Activated gamma-delta T cell treated with anti-CD3 and anti-CD28 coated beads, Interleukin-2, amount 50 U/mL, for 16 hours (primary cell): ENCODE results near the gene ZSWIM5.
"Not testable (repeated sequence)": the region's sequence is repeated elsewhere in the genome, so short reads cannot be mapped to it uniquely, and the experiment has no call there.

Experiments
- DNase-seq: peaks from one replicate; pipeline ENCODE4 v3.0.0-alpha.2; 2020; ENCODE audit warnings: low read depth

Gene ZSWIM5

DNA sequence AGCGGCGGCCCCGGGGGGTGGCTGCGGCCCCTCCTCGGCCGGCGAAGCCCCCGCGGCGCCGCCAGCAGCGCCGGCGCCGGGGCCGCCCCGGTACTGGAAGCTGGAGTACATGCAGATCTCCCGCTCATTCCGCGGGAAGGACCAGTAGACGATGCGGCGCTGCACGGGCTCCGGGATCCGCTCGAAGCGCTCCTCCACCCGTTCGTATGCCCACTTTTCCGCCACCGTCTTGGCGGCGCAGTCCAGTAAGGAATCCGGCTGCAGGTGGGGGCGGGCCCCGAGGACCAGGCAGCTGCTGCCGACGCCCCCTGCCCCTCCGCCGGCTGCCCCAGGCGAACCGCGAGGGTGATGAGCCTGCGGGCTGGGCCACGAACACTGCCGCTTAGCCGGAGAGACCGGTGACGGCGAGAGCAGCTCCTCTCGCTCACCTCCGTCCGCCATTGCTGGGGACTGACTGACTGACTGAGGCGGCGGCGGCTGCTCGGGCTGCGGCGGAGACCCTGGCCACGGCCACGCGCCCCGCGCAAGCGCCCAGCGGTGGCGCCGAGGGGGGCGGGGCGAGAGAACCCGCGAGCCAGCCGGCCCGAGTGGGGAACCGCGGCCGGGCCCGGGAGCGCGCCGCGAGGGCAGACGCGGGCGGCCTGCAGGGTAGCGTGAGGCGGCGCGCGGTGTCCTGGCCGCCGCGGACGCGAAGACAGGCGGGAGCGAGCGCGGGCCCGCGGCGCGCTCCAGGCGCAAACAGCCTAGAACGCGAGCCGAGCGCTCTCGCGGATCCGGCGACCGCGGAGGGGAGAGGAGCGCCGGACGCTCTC is at the start of gene ZSWIM5:
Gene ZSWIM5 (minus strand): TSS at position 696 of the 812 bp plus-strand sequence. CDS start 255 bp downstream, at position 441.
- peak; percentile 29 for DNase-seq

DNA sequence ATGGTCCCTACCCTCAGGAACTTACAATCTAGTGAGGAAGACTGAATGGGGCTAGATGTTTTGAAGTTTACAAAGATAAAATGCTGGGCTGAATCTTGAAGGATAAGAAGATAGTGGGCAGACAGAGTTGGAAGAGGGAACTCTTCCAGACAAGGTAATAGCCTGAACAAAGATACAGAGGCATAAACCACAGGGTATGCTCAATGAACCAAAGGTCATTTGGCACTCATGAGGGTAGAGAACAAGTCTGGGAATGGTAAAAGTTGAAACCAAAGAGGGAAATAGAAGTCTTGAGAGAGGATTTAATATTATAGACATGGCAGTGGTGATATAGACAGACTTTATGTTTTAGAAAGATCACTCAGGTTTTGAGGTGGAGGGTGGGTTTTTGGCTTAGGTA is 48.1 kb upstream of the ZSWIM5 start:
- no peak for DNase-seq

GRCh38 chr1:45250544-45250943 is 44.1 kb upstream of the ZSWIM5 start:
- DNase-seq: no peak

DNA sequence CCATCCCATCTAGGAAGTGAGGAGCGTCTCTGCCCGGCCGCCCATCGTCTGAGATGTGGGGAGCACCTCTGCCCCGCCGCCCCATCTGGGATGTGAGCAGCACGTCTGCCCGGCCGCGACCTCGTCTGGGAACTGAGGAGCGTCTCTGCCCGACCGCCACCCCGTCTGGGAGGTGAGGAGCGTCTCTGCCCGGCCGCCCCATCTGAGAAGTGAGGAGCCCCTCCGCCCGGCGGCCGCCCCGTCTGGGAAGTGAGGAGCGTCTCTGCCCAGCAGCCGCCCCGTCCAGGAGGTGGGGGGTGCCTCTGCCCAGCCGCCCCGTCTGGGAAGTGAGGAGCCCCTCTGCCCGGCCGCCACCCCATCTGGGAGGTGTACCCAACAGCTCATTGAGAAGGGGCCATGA is 41.6 kb upstream of the ZSWIM5 start:
- not testable (repeated sequence) for DNase-seq

DNA sequence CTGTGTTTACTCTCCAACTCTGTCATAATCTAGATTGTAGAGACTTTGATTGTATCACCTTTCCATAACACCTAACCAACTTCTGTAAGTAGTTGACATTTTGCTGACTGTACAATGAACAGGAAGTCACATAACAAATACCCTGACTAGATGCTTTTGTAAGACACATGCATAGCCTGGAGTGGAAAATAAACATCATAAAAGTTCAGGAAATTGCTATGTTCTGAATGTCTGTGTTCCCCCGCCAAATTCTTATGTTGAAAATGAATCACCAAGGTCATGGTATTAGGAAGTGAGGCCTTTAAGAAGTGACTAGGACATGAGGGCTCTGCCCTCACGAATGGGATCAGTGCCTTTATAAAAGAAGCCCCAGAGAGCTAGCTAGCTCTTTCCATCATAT is 40.4 kb upstream of the ZSWIM5 start:
- DNase-seq: no peak

- DNase-seq: not testable (repeated sequence)
These were observed 40.0 kb upstream of the ZSWIM5 start for GRCh38 chr1:45246359-45246758.

DNA sequence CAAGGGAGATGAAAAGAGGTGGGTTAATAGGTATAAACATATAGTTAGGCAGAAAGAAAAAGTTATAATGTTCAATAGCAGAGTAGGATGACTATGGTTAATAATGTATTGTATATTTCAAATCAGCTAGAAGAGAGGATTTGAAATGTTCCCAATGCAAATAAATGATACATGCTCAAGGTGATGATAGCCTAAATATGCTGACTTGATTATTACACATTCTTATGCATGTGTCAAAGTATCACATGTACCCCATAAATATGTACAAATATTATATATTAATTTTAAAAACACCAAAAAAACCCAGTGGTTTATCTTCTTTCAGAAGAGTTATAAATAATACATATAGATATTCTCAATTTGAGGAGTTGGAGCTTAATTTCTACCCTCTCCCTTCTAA is 38.3 kb upstream of the ZSWIM5 start:
- DNase-seq: no peak

- DNase-seq: no peak
These were observed 37.3 kb upstream of the ZSWIM5 start for GRCh38 chr1:45243476-45244343.

GRCh38 chr1:45238846-45239245 is 32.4 kb upstream of the ZSWIM5 start:
- DNase-seq: no peak

DNA sequence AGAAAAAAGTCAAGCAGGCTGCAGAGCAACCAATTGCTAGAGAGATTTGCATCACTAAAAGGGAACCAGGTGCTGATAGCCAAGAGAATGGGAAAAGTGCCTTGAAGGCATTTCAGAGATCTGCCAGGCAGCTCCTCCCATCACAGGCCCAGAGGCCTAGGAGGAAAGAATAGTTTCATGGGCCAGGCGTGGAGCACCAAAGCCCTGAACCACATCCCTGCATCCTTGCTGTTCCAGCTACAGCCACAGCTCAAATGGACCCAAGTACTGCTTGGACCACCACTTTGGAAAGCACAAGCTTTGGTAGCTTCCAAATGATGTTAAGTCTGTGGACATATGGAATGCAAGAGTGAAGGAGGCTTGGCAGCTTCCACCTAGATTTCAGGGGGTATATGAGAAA is 29.7 kb upstream of the ZSWIM5 start:
- no peak for DNase-seq

DNA sequence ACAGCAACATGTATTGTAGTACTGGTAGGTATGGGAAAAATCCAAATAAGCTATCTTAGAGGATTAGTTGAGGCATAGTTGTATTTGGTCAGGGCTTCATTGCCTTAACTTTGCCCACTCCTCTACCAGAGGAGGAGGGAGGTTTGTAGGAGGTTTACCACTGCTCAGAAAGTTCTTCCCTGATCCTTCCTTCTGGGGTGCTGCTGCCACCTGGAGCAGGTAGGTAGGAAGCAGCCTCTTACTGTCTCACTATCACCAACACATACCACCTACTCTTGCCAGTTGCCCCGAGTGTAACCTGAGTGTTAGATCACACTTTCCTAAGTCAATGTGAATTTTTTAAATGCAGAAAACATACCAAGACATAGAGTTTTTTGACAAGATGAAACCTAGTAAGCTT is 24.1 kb upstream of the ZSWIM5 start:
- DNase-seq: no peak

DNA sequence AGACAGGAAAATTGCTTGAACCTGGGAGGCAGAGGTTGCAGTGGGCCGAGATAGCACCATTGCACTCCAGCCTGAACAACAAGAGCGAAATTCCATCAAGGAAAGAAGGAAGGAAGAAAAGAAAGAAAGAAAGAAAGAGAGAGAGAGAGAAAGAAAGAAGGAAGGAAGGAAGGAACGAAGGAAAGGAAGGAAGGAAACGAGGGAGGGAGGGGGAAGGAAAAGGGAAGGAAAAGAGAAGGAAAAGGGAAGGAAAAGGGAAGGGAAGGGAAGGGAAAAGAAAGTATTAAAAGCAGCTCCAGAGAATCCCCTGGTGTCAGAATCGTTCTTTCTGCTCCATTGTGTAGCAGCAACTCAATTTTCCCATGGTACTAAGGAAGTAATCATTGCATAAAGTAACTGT is 19.2 kb upstream of the ZSWIM5 start:
- no peak for DNase-seq

GRCh38 chr1:45223710-45224109 is 17.3 kb upstream of the ZSWIM5 start:
- DNase-seq: not testable (repeated sequence)

DNA sequence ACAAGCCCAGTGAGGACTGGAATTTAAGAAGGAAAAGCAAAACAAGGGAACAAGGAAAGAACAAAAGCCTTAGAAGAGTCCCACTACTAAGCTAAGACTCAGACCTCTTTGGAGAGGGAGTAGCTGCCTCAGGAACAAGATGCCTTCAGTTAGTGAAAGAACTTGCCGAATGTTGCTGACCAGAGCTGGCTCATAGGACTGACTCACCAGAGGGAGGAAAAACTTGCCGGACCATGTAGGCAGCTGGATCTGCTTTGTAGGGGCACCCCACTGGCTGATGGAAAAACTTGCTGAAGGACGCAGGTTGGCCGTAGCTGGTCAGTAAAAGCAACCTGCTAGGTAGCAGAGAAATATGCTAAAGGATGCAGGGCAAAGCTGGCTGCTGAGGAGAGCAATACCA is 15.3 kb upstream of the ZSWIM5 start:
- DNase-seq: no peak

- DNase-seq: no peak
These were observed 10.5 kb upstream of the ZSWIM5 start for GRCh38 chr1:45216861-45217260.

DNA sequence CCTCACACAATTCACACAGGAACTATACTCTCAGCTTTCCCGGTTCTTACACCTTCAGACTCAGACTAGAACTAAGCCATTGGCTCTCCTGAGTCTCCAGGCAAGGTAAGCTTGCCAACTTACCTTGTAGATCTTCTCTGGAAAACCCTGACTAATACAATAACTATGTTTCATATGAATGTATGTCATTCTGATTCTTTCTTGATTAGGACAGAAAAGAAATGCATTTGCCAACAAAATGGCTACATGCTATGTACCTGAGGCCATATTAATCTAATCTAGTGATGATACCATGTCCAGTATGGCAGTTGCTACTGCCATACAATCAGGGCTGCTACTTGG is 9.8 kb upstream of the ZSWIM5 start:
- no peak for DNase-seq

DNA sequence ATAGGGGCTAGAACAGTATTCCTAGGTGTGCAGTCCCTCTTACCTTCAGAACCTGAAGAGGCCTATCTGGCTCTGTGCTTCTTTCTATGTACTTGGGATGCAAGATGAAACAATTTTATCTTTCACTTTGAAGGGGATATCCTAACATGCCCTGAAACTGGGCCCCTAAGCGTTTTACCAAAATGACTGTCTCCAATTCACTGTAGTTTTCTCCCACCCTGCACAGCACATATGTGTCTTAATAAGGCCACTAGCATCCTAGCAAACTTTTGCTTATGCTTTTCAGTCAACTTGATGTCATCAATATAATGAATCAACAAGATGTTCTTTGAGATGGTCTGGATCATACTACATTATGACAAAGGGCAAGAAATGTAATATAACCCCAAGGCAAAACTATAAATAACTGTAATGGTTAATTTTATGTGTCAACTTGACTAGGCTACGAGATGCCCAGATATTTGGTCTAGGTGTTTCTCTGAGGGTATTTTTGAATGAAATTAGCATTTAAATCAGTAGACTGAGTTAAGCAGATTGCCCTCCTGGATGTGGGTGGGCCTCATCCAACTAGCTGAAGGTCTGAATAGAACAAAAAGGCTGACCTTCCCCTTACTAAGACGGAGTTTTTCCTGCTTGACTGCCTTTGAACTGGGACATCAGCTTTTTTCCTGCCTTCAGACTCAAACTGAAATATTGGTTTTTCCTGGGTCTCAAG is 9.2 kb upstream of the ZSWIM5 start:
- DNase-seq: no peak

DNA sequence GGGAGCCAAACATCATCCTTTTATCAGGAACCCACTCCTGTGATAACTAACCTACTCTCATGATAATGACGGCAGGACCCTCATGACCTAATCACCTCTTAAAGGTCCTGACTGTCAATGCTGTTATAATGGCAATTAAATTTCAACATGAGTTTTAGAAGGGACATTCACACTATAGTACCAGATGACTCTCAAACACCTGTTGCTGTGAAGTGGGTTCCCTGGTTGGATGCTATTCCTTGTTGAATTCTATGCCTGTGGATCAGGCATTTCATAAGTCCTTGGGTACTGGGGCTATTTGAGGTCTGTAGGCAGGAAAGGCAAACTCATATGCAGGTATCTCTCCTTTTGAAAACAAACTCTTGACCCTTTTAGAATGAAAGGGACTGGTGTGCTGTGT is 7.5 kb upstream of the ZSWIM5 start:
- DNase-seq: no peak

DNA sequence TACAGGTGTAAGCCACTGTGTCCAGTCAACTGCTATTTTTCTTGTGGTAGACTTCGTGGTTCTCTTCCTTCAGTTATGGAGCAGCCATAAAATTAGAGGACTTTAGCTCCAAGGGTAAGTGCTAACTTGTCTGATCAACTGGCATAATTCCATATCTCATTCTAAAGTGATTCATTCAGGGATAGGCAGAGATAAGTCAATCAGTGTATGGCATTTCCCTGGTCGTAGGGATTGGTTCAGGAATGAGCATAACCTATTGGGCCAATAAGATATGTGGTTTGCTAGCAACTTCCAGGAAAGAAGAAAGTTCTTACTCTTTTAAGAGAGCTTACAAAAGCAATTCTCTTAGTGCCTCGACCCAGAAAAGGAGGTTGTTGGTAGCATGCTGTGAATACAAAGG is 4.7 kb upstream of the ZSWIM5 start:
- DNase-seq: no peak

GRCh38 chr1:45206808-45207623 is 611 bp upstream of the ZSWIM5 start:
- DNase-seq: no peak

DNA sequence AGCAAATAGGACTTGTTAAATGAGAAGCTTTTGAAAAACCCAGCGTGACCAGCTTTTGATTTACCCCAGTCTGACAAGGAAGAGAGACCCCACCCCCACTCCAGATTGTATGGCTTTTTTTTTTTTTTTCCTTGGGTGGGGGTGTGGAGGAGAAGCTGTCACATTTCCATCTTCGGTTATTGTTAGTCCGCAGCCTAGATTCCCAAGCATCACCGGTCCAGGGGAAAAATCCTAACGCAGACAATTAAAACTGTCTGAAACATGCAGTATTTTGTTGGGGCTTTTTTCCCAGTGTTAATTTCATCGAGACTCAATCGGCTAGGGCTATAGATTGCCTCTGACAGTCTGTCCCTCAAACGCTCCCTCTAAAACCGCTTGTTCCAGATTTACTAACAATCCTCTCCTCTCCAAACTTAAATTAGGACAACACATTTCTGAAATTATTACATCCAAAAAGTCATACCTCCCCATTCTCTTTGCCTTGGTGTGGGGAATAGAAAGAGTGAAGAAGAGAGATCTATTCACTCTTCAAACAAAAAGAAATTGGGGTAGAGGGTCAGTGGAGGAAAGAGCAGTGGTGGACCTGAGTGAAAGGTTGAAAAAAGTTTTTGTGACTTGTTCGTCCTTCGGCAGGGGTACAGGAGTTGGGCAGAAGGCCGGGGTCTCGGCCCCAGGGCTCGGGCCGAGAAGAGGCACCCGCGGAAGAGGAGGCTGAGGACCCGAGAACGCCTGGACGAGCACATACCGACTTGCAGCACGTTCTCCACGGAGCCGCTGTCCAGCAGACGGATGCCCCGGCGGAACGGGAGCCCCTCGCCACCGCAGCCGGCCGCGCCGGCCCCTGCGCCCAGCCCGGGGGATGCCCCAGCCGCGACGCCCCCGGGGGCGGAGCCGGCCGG is 1.1 kb downstream of the ZSWIM5 start:
- DNase-seq: no peak
